ENCODE measurements around the gene NYAP1.
"Not testable (repeated sequence)": the region's sequence is repeated elsewhere in the genome, so short reads cannot be mapped to it uniquely, and the experiment has no call there.

NYAP1 gene

GRCh38 chr7:100484673-100485045, 932 bp downstream of the NYAP1 start:
- DNase-seq = no peak

GRCh38 chr7:100485471-100485876, 1.7 kb downstream of the NYAP1 start:
- DNase-seq = no peak

GRCh38 chr7:100486111-100486636, 2.4 kb downstream of the NYAP1 start:
- no peak for DNase-seq

- DNase-seq = no peak
Observed at GRCh38 chr7:100486753-100487446, 3.2 kb downstream of the NYAP1 start.

- no peak for DNase-seq
Observed at GRCh38 chr7:100488333-100489095, 4.8 kb downstream of the NYAP1 start.

GRCh38 chr7:100489121-100489520, 5.4 kb downstream of the NYAP1 start:
- DNase-seq = no peak

- DNase-seq = peak; percentile 93 to 99
Observed at GRCh38 chr7:100489824-100490223, 6.1 kb downstream of the NYAP1 start.

GRCh38 chr7:100490483-100491191, 6.9 kb downstream of the NYAP1 start:
- DNase-seq = no peak

GRCh38 chr7:100491192-100491578, 7.5 kb downstream of the NYAP1 start:
- no peak for DNase-seq

GRCh38 chr7:100492738-100493475, 9.2 kb downstream of the NYAP1 start:
- no peak for DNase-seq

- DNase-seq = no peak
Observed at GRCh38 chr7:100493476-100494264, 9.9 kb downstream of the NYAP1 start.

- no peak for DNase-seq
Observed at GRCh38 chr7:100496509-100496908, 12.8 kb downstream of the NYAP1 start.

GRCh38 chr7:100500743-100501142, 17.0 kb downstream of the NYAP1 start:
- not testable (repeated sequence) for DNase-seq

- not testable (repeated sequence) for DNase-seq
Observed at GRCh38 chr7:100504031-100504430, 20.3 kb downstream of the NYAP1 start.

GRCh38 chr7:100504887-100505611, 21.3 kb downstream of the NYAP1 start:
- no peak for DNase-seq

GRCh38 chr7:100506356-100506923, 22.7 kb downstream of the NYAP1 start:
- DNase-seq = no peak

GRCh38 chr7:100509231-100509630, 25.5 kb downstream of the NYAP1 start:
- no peak for DNase-seq

GRCh38 chr7:100510437-100511239, 26.9 kb downstream of the NYAP1 start:
- no peak for DNase-seq

- no peak for DNase-seq
Observed at GRCh38 chr7:100513212-100513810, 29.6 kb downstream of the NYAP1 start.

All from NCI-H187 (cell line).